PC-9 (cell line): Measurements from ENCODE around the gene ARHGDIG. TPM values are rescaled to one million over a fixed set of nuclear protein-coding genes. Genes with fewer than 3 reads are reported as not detected.

Experiments used
- BruUV-seq: library from RNA; stranded (reverse); fragments of 400-500 nt; replicated peaks from 2 replicates; lab custom pipeline; 2021; lab: Mats Ljungman, UMichigan
- CTCF ChIA-PET: fragments of 300-600 bp; sonication (Branson Sonifier 250); formaldehyde crosslinking; loops from one replicate; lab custom pipeline; 2022; ENCODE audit warnings: antibody characterized with exemption; lab: Charles Lee
- POLR2A ChIA-PET: fragments of 300-600 bp; sonication (Branson Sonifier 250); formaldehyde crosslinking; loops from one replicate; lab custom pipeline; 2022; ENCODE audit warnings: antibody characterized with exemption; ENCODE audit not compliant: unreplicated experiment; lab: Charles Lee
- DNase-seq, 2 experiments: peaks; one replicate each; pipeline versions ENCODE4 v3.0.0 to v3.0.0-alpha.2; 2015 to 2022; ENCODE audit warnings: mixed read lengths in 1 of 2
- H2AFZ ChIP-seq: fragments of 200-600 bp; sonication (generic); 2 replicates; pipeline ENCODE4 v1.8.1; 2017; ENCODE audit warnings: antibody characterized with exemption
- H3F3A ChIP-seq: fragments of 200-600 bp; sonication (generic); 2 replicates; pipeline ENCODE4 v1.8.1; 2017; ENCODE audit warnings: antibody characterized with exemption, mild to moderate bottlenecking, low read depth; ENCODE audit not compliant: insufficient read depth
- H3K27ac ChIP-seq: fragments of 200-600 bp; sonication (generic); 2 replicates; pipeline ENCODE4 v1.6.1; 2016; ENCODE audit warnings: mixed run types
- H3K27me3 ChIP-seq: fragments of 200-600 bp; sonication (generic); 2 replicates; pipeline ENCODE4 v1.6.1; 2016; ENCODE audit warnings: low read depth, mixed run types; ENCODE audit not compliant: insufficient read depth
- H3K36me3 ChIP-seq: fragments of 200-600 bp; sonication (generic); 2 replicates; pipeline ENCODE4 v1.6.1; 2016; ENCODE audit warnings: low read depth, mixed run types
- H3K4me1 ChIP-seq: fragments of 200-600 bp; sonication (generic); replicated peaks from 2 replicates; pipeline ENCODE4 v1.6.1; 2016; ENCODE audit warnings: mixed run types; ENCODE audit not compliant: insufficient read depth
- H3K4me2 ChIP-seq: fragments of 200-600 bp; sonication (generic); 2 replicates; pipeline ENCODE4 v1.6.1; 2017; ENCODE audit warnings: mixed run types
- H3K4me3 ChIP-seq: fragments of 200-600 bp; sonication (generic); 2 replicates; pipeline ENCODE4 v1.6.1; 2016; ENCODE audit warnings: mixed run types
- H3K79me2 ChIP-seq: fragments of 200-600 bp; sonication (generic); 2 replicates; pipeline ENCODE4 v1.6.1; 2017; ENCODE audit warnings: low read depth, mixed run types
- H3K9me2 ChIP-seq: fragments of 200-600 bp; sonication (generic); 2 replicates; pipeline ENCODE4 v1.8.1; 2017; ENCODE audit warnings: mild to moderate bottlenecking; ENCODE audit not compliant: insufficient read depth
- H3K9me3 ChIP-seq: fragments of 200-600 bp; sonication (generic); 2 replicates; pipeline ENCODE4 v1.8.1; 2016; ENCODE audit warnings: low read depth; ENCODE audit not compliant: insufficient read depth
- H4K20me1 ChIP-seq: fragments of 200-600 bp; sonication (generic); 2 replicates; pipeline ENCODE4 v1.8.1; 2017; ENCODE audit not compliant: insufficient read depth
- CTCF ChIP-seq: fragments of 200-600 bp; sonication (generic); conservative IDR thresholded peaks from 2 replicates; pipeline ENCODE4 v1.6.1; 2017; ENCODE audit warnings: mixed run types, antibody characterized with exemption, mild to moderate bottlenecking, moderate library complexity
- EZH2 ChIP-seq: fragments of 200-600 bp; sonication (generic); IDR thresholded peaks from 2 replicates; pipeline ENCODE4 v1.8.0; 2017; ENCODE audit warnings: antibody characterized with exemption, low read depth
- intact Hi-C: fragments of 100-400 bp; cut with micrococcal nuclease; formaldehyde crosslinking; loops from one replicate; pipeline ENCODE4 v1.10.0; 2022; ENCODE audit not compliant: unreplicated experiment
- total RNA-seq: library from RNA; stranded (reverse); gene quantifications from 2 replicates; pipeline ENCODE4 v1.2.3, GENCODE V29; 2021

ARHGDIG gene
- total RNA-seq, 1 experiment from 2014 or later = not detected

- Histone ChIP-seq H3K4me2 (no peak overlapping the region), H3K36me3 (no peaks in the 10 kb centered on the region), H3K27ac (no peak overlapping the region), H3K27me3 (no peaks in the 10 kb centered on the region), H3K4me1 (no peaks in the 10 kb centered on the region), H3K9me2 (no peaks in the 10 kb centered on the region), H3K9me3 (no peaks in the 10 kb centered on the region), H2AFZ (no peak overlapping the region), H3F3A (no peaks in the 10 kb centered on the region), H3K79me2 (no peaks in the 10 kb centered on the region), H3K4me3 (no peak overlapping the region), H4K20me1 (no peaks in the 10 kb centered on the region; the same call in 1 of the 2 replicates)
- DNase-seq = no peak
- ChIA-PET CTCF (no interaction called here), POLR2A (no interaction called here)
- TF ChIP-seq EZH2 (no peak), CTCF (no peak)
- no TSS peak for BruUV-seq
- intact Hi-C loops = no loop called here
Observed at GRCh38 chr16:301235-301634, 20.8 kb downstream of the ARHGDIG start.

- no peak for TF ChIP-seq CTCF
- no peak for TF ChIP-seq EZH2
- DNase-seq = no peak
- Histone ChIP-seq H3F3A (no peaks in the 10 kb centered on the region), H3K79me2 (no peaks in the 10 kb centered on the region), H3K4me1 (no peaks in the 10 kb centered on the region), H4K20me1 (no peaks in the 10 kb centered on the region; the same call in 1 of the 2 replicates), H3K36me3 (no peaks in the 10 kb centered on the region), H3K27me3 (no peaks in the 10 kb centered on the region), H3K4me3 (no peak overlapping the region), H2AFZ (no peak overlapping the region), H3K9me2 (no peaks in the 10 kb centered on the region), H3K27ac (no peak overlapping the region), H3K4me2 (no peak overlapping the region), H3K9me3 (no peaks in the 10 kb centered on the region)
- CTCF ChIA-PET = no interaction called here
- no TSS peak for BruUV-seq
- intact Hi-C loops = no loop called here
- POLR2A ChIA-PET = no interaction called here
Observed at GRCh38 chr16:301950-302349, 21.6 kb downstream of the ARHGDIG start.

- no peaks in the 10 kb centered on the region for H3K79me2 ChIP-seq
- H3K36me3 ChIP-seq = no peaks in the 10 kb centered on the region
- H3K9me3 ChIP-seq = no peaks in the 10 kb centered on the region
- TF ChIP-seq CTCF (no peak), EZH2 (no peak)
- no peaks in the 10 kb centered on the region for H3F3A ChIP-seq
- H3K9me2 ChIP-seq = no peaks in the 10 kb centered on the region
- no peak for DNase-seq
- H4K20me1 ChIP-seq = no peaks in the 10 kb centered on the region; the same call in 1 of the 2 replicates
- no peaks in the 10 kb centered on the region for H3K4me1 ChIP-seq
- ChIA-PET POLR2A (no interaction called here), CTCF (no interaction called here)
- no peak overlapping the region for H3K27ac ChIP-seq
- H2AFZ ChIP-seq = no peak overlapping the region
- intact Hi-C loops = no loop called here
- no peaks in the 10 kb centered on the region for H3K27me3 ChIP-seq
- H3K4me3 ChIP-seq = no peak overlapping the region
- BruUV-seq = no TSS peak
- H3K4me2 ChIP-seq = no peak overlapping the region
Observed at GRCh38 chr16:303760-304505, 23.5 kb downstream of the ARHGDIG start.
